SU-DHL-6 (cell line): ENCODE results near the gene LAYN.

Source experiments
- CTCF ChIP-seq: fragments of 200-600 bp; sonication (generic); IDR thresholded peaks from one replicate; pipeline ENCODE4 v1.5.1; 2017; ENCODE audit warnings: antibody characterized with exemption, mild to moderate bottlenecking, low read length, moderate library complexity; ENCODE audit not compliant: insufficient read depth, poor library complexity, severe bottlenecking
- EZH2phosphoT487 ChIP-seq: fragments of 200-600 bp; sonication (generic), shearing (Covaris generic); conservative IDR thresholded peaks from 2 replicates; pipeline ENCODE4 v1.6.1; 2018; ENCODE audit warnings: mild to moderate bottlenecking, antibody characterized with exemption, low read length, moderate library complexity, mixed read lengths

- TF ChIP-seq CTCF = no peak
- no peak for TF ChIP-seq EZH2phosphoT487
Observed at GRCh38 chr11:111592491-111592890, 52.0 kb downstream of the LAYN start.
